Measurements from ENCODE around the gene KCNRG.
"Not testable (repeated sequence)": the region's sequence is repeated elsewhere in the genome, so short reads cannot be mapped to it uniquely, and the experiment has no call there.

Gene KCNRG

GRCh38 chr13:50011461-50011860, 3.8 kb upstream of the KCNRG start:
- no peak for DNase-seq (ENCODE audit: low read depth in 1 of 2, low spot score in 1 of 2)

DNA sequence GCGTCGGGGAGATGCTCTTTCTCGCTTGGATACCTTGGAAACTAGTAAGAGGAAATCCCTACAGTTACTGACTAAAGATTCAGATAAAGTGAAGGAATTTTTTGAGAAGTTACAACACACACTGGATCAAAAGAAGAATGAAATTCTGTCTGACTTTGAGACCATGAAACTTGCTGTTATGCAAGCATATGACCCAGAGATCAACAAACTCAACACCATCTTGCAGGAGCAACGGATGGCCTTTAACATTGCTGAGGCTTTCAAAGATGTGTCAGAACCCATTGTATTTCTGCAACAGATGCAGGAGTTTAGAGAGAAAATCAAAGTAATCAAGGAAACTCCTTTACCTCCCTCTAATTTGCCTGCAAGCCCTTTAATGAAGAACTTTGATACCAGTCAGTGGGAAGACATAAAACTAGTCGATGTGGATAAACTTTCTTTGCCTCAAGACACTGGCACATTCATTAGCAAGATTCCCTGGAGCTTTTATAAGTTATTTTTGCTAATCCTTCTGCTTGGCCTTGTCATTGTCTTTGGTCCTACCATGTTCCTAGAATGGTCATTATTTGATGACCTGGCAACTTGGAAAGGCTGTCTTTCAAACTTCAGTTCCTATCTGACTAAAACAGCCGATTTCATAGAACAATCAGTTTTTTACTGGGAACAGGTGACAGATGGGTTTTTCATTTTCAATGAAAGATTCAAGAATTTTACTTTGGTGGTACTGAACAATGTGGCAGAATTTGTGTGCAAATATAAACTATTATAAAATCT, 2.7 kb upstream of the KCNRG start:
- no peak for DNase-seq (ENCODE audit: low read depth in 1 of 2, low spot score in 1 of 2)

DNA sequence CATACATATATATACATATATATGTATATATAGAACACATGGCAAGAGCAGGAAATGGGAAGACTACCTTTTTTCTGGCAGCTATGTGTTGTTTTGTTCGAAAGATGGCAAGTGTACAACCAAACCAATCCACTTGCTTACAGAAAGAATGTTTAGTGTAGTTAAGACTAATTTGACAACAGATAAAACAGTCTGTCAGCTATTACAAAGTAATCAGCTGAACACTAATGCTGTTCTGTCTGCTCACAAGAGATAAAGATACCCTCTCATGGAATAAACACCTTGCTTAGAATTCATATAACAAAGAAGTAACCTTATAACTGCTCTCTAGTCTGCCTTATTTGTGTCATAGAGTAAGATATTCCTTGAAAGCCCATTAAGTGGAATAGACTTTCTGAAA, 858 bp upstream of the KCNRG start:
- DNase-seq (ENCODE audit: low read depth in 1 of 2, low spot score in 1 of 2): no peak

- DNase-seq (ENCODE audit: low read depth in 1 of 2, low spot score in 1 of 2): no peak
Measured at GRCh38 chr13:50015750-50016149, 506 bp downstream of the KCNRG start.

- no peak for DNase-seq (ENCODE audit: low read depth in 1 of 2, low spot score in 1 of 2)
Measured at GRCh38 chr13:50016444-50016843, 1.2 kb downstream of the KCNRG start.

GRCh38 chr13:50017819-50018218, 2.6 kb downstream of the KCNRG start:
- no peak for DNase-seq (ENCODE audit: low read depth in 1 of 2, low spot score in 1 of 2)

DNA sequence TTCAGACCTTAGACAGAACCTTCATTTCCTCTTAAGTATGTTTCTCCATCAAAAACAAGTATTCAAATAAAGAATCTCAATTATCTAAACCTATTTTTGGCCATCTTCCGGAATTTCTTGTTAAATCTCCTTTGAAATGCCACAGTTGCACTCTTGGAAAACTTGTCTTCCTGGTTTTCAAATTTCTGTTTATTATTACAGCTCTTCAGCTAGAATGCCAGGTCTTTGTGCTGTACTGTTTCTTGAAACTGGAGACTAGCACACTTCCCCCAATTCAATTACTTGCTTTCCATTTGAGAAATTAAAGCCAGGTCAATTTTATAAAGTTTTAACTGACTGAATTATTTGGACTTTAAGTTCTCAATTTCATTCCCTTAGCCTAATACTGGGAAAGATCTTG, 10.2 kb downstream of the KCNRG start:
- DNase-seq (ENCODE audit: low read depth in 1 of 2, low spot score in 1 of 2): no peak

DNA sequence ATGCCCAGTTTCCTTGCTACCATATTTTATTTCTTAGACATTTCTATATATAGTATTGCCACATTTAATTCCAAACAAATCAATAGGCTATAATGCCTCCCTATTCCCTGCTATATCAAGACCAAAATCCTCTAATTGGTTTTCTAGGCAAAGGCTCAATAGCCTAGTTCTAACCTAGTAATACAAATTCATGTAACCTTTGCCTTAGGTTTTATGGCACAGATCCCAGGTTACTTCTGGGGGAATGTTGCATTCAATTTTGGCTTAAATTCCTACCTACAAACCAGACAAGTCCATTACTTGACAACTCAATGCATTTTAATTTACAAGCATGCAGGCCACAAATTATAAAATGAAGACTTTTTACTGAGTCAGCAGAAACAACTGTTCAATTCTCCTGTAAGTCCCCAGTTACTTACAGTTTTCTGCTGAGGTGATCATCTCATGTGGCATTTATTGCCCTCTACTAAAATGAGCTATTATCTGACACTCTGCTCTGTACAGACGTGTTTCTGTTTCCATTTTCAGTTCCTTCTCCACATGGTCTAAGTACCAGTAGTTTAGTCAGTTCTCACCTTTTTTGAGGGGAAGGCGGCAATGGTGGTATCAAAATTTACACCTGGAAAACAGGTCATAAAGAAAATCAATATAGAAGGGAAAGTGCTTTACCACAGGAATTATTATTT, 11.7 kb downstream of the KCNRG start:
- no peak for DNase-seq (ENCODE audit: low read depth in 1 of 2, low spot score in 1 of 2)

GRCh38 chr13:50030315-50030714, 15.1 kb downstream of the KCNRG start:
- no peak for DNase-seq (ENCODE audit: low read depth in 1 of 2, low spot score in 1 of 2)

- no peak for DNase-seq (ENCODE audit: low read depth in 1 of 2, low spot score in 1 of 2)
Measured at GRCh38 chr13:50033725-50034124, 18.5 kb downstream of the KCNRG start.

DNA sequence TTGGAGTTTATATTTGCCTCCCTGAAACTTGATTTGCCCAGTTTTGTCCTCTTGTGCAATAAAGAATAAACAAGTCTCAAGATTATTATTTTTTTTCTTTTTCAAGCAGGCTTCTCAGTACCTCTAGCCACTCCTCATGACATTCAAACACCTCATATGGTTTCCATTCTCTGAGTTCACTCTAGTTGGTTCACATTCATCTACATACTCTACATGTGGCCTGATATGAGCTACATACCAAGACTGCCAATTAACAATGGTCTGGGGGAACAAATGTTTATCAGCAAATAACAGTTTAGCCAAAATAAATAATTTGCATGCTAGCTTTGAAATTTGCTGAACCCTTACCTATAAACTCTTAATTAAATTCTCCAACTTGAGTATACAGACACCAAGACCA, 22.5 kb downstream of the KCNRG start:
- no peak for DNase-seq (ENCODE audit: low read depth in 1 of 2, low spot score in 1 of 2)

DNA sequence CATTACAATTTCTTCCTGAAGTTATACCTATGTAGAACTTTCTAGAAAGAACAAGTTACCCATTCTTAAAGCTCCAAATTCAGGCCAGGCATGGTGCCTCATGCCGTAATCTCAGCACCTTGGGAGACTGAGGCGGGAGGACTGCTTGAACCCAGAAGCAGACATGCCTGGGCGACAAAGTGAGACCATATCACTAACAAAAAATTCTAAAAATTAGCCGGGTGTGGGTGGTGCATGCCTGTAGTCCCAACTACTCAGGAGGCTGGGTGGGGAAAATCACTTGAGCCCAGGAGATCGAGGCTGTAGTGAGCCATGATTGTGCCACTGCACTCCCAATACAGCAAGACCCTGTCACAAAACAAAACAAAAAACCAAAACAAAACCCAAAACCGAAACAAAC, 23.0 kb downstream of the KCNRG start:
- DNase-seq (ENCODE audit: low read depth in 1 of 2, low spot score in 1 of 2): no peak

DNA sequence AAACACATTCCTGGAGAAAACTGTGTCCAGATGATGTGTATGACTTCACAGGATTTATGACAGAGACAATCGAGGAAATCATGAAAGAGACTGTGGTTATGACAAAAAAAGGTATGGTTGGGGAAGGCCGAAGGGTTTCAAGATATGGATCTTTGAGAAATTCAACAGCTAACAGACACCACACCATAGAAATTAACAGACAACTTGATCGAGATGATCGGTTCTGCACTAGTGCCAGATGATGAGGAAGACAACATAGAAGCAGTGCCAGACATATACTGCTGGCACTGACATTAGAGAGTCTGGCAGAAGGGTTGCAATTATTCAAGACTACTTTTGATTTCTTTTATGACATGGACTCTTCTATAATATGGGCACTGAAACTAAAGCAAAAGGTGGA, 37.2 kb downstream of the KCNRG start:
- no peak for DNase-seq (ENCODE audit: low read depth in 1 of 2, low spot score in 1 of 2)

GRCh38 chr13:50053844-50054243, 38.6 kb downstream of the KCNRG start:
- no peak for DNase-seq (ENCODE audit: low read depth in 1 of 2, low spot score in 1 of 2)

GRCh38 chr13:50055454-50055853, 40.2 kb downstream of the KCNRG start:
- DNase-seq (ENCODE audit: low read depth in 1 of 2, low spot score in 1 of 2): no peak

DNA sequence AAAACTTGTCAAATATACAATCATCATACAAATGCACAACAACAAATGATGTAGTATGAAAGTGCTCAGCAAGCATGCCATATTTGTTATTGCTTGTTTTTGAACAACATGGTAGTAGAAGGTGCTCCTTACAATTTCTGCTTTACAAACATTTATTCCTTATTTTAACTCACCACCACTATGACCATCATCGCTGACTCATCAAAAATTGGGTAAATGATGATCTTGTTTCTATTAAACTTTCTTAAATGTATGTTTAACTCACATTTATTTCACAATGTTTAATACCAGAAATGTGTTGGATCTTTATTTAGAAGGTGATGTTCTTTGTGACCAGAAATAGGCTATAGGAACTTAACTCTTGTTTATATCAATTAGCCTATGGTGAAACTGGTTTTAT, 45.5 kb downstream of the KCNRG start:
- DNase-seq (ENCODE audit: low read depth in 1 of 2, low spot score in 1 of 2): no peak

- DNase-seq (ENCODE audit: low read depth in 1 of 2, low spot score in 1 of 2): not testable (repeated sequence)
Measured at GRCh38 chr13:50062336-50062735, 47.1 kb downstream of the KCNRG start.

GRCh38 chr13:50065712-50066111, 50.5 kb downstream of the KCNRG start:
- no peak for DNase-seq (ENCODE audit: low read depth in 1 of 2, low spot score in 1 of 2)

- no peak for DNase-seq (ENCODE audit: low read depth in 1 of 2, low spot score in 1 of 2)
Measured at GRCh38 chr13:50068508-50068907, 53.3 kb downstream of the KCNRG start.

DNA sequence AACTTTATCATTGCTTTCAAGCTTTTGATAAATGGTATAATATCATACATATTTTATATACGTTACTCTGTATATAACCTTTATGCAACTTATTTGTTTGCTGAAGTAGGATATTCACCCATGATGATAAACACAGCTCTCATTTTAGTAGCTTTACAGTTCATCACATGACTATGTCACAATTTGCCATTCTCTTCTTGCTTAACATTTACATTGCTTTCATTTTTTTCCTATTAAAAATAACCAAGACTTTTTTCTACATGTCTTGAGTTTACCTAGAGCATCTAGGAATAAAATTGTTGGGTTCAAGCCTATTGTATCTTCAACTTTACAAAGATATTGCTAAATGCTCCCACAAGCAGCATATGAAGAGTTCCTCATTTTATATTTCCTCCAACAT, 54.0 kb downstream of the KCNRG start:
- DNase-seq (ENCODE audit: low read depth in 1 of 2, low spot score in 1 of 2): no peak

DNA sequence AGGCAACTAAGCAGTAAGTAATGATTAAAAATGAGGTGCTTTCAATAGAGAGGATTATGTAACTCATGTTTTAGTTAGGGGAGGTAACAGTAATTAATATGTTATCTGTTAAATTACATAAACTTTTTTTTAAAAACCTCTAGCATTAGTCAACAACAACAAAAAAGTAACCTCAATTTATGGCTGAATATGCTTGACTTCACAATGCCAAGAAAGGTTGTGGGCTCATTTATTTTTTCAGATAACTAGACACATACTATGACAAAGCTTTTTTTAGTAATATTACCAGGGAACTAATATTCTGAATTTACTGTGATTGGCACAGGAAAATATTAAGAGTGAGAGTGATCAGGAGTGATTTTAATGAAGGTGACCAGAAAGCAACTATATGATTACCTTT, 54.9 kb downstream of the KCNRG start:
- no peak for DNase-seq (ENCODE audit: low read depth in 1 of 2, low spot score in 1 of 2)

Data from stimulated activated CD4-positive, alpha-beta T cell treated with anti-CD3 and anti-CD28 coated beads, Interleukin-15, amount 100 ng/mL, for 1 hour (primary cell).